C4-2B (cell line): Measurements from ENCODE around the gene ZNF768.

Experiments used
- ZFX ChIP-seq: fragments of 450-650 bp; IDR thresholded peaks from 2 replicates; pipeline ENCODE4 v1.6.1; 2017
- TF ChIP-seq, protein P1 (sequence below): fragments of 450-650 bp; conservative IDR thresholded peaks from 2 replicates; pipeline ENCODE4 v1.5.1; 2017; ENCODE audit warnings: mild to moderate bottlenecking

DNA sequence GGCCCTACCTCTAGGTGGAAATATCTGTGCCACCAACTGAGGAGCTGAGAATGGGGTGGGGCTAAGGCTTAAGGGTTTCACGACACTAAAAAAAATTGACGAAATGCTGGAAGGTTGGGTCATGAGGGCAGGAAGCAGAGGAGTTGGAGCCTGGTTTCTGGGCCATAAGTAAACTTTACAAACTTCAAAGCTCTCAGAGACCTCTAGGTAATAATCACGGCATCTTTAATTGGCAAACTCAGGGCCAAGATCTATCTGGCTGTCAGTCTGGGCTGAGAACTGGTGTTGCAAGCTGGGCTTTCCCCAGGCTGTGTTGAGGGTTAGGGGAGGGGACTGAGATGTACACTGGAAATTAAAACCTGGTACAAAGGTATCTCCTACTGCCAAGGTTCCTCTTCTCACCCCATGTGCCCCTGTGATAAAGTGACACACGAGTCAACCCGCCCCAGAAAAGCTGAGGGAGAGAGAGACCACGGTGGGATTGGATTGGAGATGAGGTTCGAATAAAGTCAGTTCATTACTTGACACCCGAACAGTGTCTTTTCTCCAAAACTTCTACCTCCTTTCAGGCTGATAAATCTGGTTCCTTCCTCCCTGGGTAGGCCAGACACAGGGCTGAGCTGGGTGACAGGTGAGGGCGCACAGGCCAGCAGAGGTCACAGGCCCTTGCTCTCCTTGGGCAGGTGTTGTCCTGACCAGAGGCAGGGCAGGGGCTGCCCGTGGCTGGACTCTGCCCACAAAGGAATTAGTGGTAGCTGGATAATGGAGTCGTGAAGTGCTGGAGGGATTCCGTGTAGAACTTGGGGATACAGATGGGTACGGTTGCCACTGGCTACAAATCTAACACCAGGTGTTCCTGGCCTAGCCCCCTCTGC, 4.0 kb upstream of the ZNF768 start:
- TF ChIP-seq, protein P1, sequence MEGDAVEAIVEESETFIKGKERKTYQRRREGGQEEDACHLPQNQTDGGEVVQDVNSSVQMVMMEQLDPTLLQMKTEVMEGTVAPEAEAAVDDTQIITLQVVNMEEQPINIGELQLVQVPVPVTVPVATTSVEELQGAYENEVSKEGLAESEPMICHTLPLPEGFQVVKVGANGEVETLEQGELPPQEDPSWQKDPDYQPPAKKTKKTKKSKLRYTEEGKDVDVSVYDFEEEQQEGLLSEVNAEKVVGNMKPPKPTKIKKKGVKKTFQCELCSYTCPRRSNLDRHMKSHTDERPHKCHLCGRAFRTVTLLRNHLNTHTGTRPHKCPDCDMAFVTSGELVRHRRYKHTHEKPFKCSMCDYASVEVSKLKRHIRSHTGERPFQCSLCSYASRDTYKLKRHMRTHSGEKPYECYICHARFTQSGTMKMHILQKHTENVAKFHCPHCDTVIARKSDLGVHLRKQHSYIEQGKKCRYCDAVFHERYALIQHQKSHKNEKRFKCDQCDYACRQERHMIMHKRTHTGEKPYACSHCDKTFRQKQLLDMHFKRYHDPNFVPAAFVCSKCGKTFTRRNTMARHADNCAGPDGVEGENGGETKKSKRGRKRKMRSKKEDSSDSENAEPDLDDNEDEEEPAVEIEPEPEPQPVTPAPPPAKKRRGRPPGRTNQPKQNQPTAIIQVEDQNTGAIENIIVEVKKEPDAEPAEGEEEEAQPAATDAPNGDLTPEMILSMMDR = no peak
- TF ChIP-seq ZFX = no peak
